Astrocyte (in vitro differentiated cells and primary cell): ENCODE measurements around the gene POLE3. TPM values are rescaled to one million over a fixed set of nuclear protein-coding genes. Genes with fewer than 3 reads are reported as not detected.
"Not testable (repeated sequence)": the region's sequence is repeated elsewhere in the genome, so short reads cannot be mapped to it uniquely, and the experiment has no call there.

Experiments used
- DNase-seq: peaks from one replicate; pipeline ENCODE4 v3.0.0-alpha.2; 2010; ENCODE audit warnings: low read depth
- FAIRE-seq: peaks from 2 replicates; lab custom pipeline; 2011; peaks lifted over from hg19 to GRCh38; lab: Jason Lieb, UNC
- H2AFZ ChIP-seq: 2 replicates; pipeline ENCODE4 v1.6.0; 2012; ENCODE audit warnings: low read depth, low read length, inconsistent platforms
- H3K27ac ChIP-seq: 2 replicates; pipeline ENCODE4 v1.5.1; 2011; ENCODE audit warnings: low read depth, low read length, inconsistent platforms
- H3K27me3 ChIP-seq: 2 replicates; pipeline ENCODE4 v1.6.0; 2011; ENCODE audit warnings: low read length, inconsistent platforms; ENCODE audit not compliant: insufficient read depth
- H3K36me3 ChIP-seq: 2 replicates; pipeline ENCODE4 v1.5.1; 2011; ENCODE audit warnings: low read length, inconsistent platforms; ENCODE audit not compliant: insufficient read depth
- H3K4me1 ChIP-seq: 2 replicates; pipeline ENCODE4 v1.5.1; 2011; ENCODE audit warnings: low read length, inconsistent platforms; ENCODE audit not compliant: insufficient read depth
- H3K4me2 ChIP-seq: 2 replicates; pipeline ENCODE4 v1.6.0; 2012; ENCODE audit warnings: low read length, inconsistent platforms
- H3K4me3 ChIP-seq: 2 replicates; pipeline ENCODE4 v1.5.1; 2011; ENCODE audit warnings: low read depth, mild to moderate bottlenecking, low read length, inconsistent platforms; ENCODE audit not compliant: insufficient read depth
- H3K79me2 ChIP-seq: 2 replicates; pipeline ENCODE4 v1.6.0; 2012; ENCODE audit warnings: mild to moderate bottlenecking, low read length, inconsistent platforms; ENCODE audit not compliant: insufficient read depth
- H3K9ac ChIP-seq: 2 replicates; pipeline ENCODE4 v1.6.0; 2012; ENCODE audit warnings: mild to moderate bottlenecking, low read length, inconsistent platforms
- H3K9me3 ChIP-seq: 2 replicates; pipeline ENCODE4 v1.5.1; 2012; ENCODE audit warnings: low read depth, mild to moderate bottlenecking, low read length, inconsistent platforms; ENCODE audit not compliant: insufficient read depth
- H4K20me1 ChIP-seq: 2 replicates; pipeline ENCODE4 v1.6.0; 2012; ENCODE audit warnings: low read length, inconsistent platforms; ENCODE audit not compliant: insufficient read depth
- H3K27ac Mint-ChIP-seq: one replicate; pipeline ENCODE4 v1.8.0; 2021; ENCODE audit warnings: mild to moderate bottlenecking, mixed read lengths; ENCODE audit not compliant: unreplicated experiment
- H3K27me3 Mint-ChIP-seq: one replicate; pipeline ENCODE4 v1.8.0; 2021; ENCODE audit warnings: low read depth, mixed read lengths; ENCODE audit not compliant: unreplicated experiment
- H3K36me3 Mint-ChIP-seq: one replicate; pipeline ENCODE4 v1.8.0; 2021; ENCODE audit warnings: low read depth, mixed read lengths; ENCODE audit not compliant: unreplicated experiment
- H3K4me1 Mint-ChIP-seq: one replicate; pipeline ENCODE4 v1.8.0; 2021; ENCODE audit warnings: low read depth, mixed read lengths; ENCODE audit not compliant: unreplicated experiment
- H3K4me3 Mint-ChIP-seq: one replicate; pipeline ENCODE4 v1.8.0; 2021; ENCODE audit warnings: mild to moderate bottlenecking, moderate library complexity, mixed read lengths; ENCODE audit not compliant: unreplicated experiment
- H3K9me3 Mint-ChIP-seq: one replicate; pipeline ENCODE4 v1.8.0; 2021; ENCODE audit warnings: mild to moderate bottlenecking, mixed read lengths; ENCODE audit not compliant: unreplicated experiment
- EZH2 ChIP-seq: IDR thresholded peaks from 2 replicates; pipeline ENCODE4 v1.6.1; 2012; ENCODE audit warnings: mild to moderate bottlenecking, low read length, inconsistent platforms; ENCODE audit not compliant: insufficient read depth
- total RNA-seq: library from RNA; stranded (reverse); gene quantifications from 2 replicates; pipeline ENCODE4 v1.2.1, GENCODE V29; 2021
- TF ChIP-seq, protein P1 (sequence below): IDR thresholded peaks from 2 replicates; pipeline ENCODE4 v1.5.1; 2011; ENCODE audit warnings: low read depth, mild to moderate bottlenecking, inconsistent platforms, low read length, moderate library complexity; ENCODE audit not compliant: insufficient read depth

The POLE3 gene
- total RNA-seq, 1 donor from 2014 or later: 36.6 TPM

DNA sequence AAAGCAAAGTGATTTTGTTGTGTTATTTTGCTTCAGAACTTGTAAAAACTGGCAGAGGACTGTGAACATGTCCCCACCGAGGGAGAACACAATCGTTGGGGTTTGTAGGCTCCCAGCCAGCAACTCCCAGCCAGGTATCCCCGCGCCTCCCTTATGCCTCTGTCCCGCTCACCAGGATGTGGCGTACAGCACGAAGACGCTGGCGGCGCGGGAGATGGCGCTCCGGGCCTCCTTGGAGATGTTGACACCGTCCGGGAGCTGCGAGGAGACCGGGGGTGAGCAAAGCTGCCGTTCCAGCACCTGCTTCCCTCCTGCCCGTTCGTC is 630 bp downstream of the POLE3 start:
- no peak for FAIRE-seq

DNA sequence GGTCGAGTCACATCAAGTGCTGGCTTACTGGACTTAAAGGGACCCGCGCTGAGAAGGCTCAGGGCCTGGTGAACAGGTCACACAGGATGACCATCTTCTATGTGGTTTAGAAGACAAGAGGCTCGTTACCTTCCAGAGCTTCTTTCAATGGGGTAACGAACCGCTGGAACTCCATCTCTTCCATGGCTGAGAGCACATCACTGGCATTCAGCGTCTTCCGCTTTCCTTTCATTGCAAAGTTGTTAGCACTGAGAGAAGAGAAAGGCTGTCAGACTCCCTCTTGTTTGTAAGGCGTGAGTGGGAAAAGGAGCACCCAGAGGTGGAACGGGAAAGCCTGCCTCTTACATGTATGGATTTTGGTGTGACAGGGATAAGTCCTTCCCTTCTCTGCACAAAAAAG is 994 bp downstream of the POLE3 start:
- H3K4me2 ChIP-seq: peak overlapping the region; percentile 93
- H3K9ac ChIP-seq: peak overlapping the region; percentile 96
- Mint-ChIP-seq H3K36me3 (peaks cover 2% of the 10 kb centered on the region), H3K27ac (peak overlapping the region; percentile 100), H3K27me3 (no peaks in the 10 kb centered on the region), H3K4me1 (peaks cover 7% of the 10 kb centered on the region), H3K9me3 (no peaks in the 10 kb centered on the region), H3K4me3 (peak overlapping the region; percentile 98)
- H3K36me3 ChIP-seq: peaks cover 9% of the 10 kb centered on the region
- peak overlapping the region; percentile 91 for H2AFZ ChIP-seq
- no peaks in the 10 kb centered on the region for H3K9me3 ChIP-seq
- H4K20me1 ChIP-seq: peaks cover 6% of the 10 kb centered on the region
- H3K4me3 ChIP-seq: peak overlapping the region; percentile 88
- no peak for DNase-seq
- no peaks in the 10 kb centered on the region for H3K27me3 ChIP-seq
- peaks cover 5% of the 10 kb centered on the region for H3K4me1 ChIP-seq
- peaks cover 28% of the 10 kb centered on the region for H3K79me2 ChIP-seq
- TF ChIP-seq EZH2: no peak
- TF ChIP-seq, protein P1, sequence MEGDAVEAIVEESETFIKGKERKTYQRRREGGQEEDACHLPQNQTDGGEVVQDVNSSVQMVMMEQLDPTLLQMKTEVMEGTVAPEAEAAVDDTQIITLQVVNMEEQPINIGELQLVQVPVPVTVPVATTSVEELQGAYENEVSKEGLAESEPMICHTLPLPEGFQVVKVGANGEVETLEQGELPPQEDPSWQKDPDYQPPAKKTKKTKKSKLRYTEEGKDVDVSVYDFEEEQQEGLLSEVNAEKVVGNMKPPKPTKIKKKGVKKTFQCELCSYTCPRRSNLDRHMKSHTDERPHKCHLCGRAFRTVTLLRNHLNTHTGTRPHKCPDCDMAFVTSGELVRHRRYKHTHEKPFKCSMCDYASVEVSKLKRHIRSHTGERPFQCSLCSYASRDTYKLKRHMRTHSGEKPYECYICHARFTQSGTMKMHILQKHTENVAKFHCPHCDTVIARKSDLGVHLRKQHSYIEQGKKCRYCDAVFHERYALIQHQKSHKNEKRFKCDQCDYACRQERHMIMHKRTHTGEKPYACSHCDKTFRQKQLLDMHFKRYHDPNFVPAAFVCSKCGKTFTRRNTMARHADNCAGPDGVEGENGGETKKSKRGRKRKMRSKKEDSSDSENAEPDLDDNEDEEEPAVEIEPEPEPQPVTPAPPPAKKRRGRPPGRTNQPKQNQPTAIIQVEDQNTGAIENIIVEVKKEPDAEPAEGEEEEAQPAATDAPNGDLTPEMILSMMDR: no peak
- peak overlapping the region; percentile 97 for H3K27ac ChIP-seq
- FAIRE-seq: no peak

More for the DNA sequence above, 630 bp downstream of the POLE3 start:
- Mint-ChIP-seq H3K27me3 (no peaks in the 10 kb centered on the region), H3K36me3 (peaks cover 2% of the 10 kb centered on the region), H3K9me3 (no peaks in the 10 kb centered on the region), H3K4me1 (peaks cover 7% of the 10 kb centered on the region), H3K27ac (peak overlapping the region; percentile 100), H3K4me3 (peak overlapping the region; percentile 98)
- Histone ChIP-seq H3K27me3 (no peaks in the 10 kb centered on the region), H3K9me3 (no peaks in the 10 kb centered on the region), H3K79me2 (peaks cover 28% of the 10 kb centered on the region), H3K4me3 (peak overlapping the region; percentile 88), H3K4me1 (peaks cover 5% of the 10 kb centered on the region), H3K27ac (peak overlapping the region; percentile 97), H3K4me2 (peak overlapping the region; percentile 93), H3K9ac (peak overlapping the region; percentile 96), H3K36me3 (peaks cover 9% of the 10 kb centered on the region), H2AFZ (peak overlapping the region; percentile 91), H4K20me1 (peaks cover 6% of the 10 kb centered on the region)
- TF ChIP-seq EZH2: no peak
- TF ChIP-seq, protein P1: no peak
- no peak for DNase-seq

DNA sequence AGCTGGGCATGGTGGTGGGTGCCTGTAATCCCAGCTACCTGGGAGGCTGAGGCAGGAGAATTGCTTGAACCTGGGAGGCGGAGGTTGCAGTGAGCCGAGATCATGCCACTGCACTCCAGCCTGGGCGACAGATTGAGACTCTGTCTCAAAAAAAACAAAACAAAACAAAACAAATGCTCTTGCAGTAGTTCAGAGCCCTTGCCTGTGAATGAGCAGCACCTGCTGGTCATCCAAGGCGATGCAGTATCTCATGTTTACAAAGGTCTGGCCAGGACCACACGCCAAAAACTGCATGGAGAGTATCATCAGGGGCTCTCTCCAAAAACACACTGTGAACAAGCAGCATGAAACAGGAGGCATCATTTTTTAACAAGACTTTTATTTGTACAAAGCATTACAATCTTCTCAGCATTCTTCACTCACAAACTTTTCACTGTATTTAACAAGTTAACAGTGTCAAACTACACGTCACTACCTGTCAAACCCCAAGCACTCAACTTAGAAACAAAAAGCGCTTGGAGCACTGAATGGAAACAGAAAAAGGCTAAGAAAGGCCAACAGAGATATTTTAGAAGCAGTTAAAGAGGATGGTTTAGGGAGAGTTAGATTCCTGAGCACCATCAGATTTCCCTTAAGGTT is 3.5 kb downstream of the POLE3 start:
- TF ChIP-seq, protein P1: peak; percentile 85
- H3K79me2 ChIP-seq: peaks cover 28% of the 10 kb centered on the region
- H4K20me1 ChIP-seq, H3K36me3 ChIP-seq, H3K4me2 ChIP-seq, H3K9me3 ChIP-seq, H3K9me3 Mint-ChIP-seq, H3K27me3 Mint-ChIP-seq, H2AFZ ChIP-seq, H3K27me3 ChIP-seq, H3K4me3 Mint-ChIP-seq, H3K4me3 ChIP-seq, H3K4me1 ChIP-seq, H3K36me3 Mint-ChIP-seq, H3K9ac ChIP-seq, H3K27ac ChIP-seq, H3K4me1 Mint-ChIP-seq, FAIRE-seq: not testable (repeated sequence)
- DNase-seq: peak; percentile 46
- peak overlapping the region; percentile 48 for H3K27ac Mint-ChIP-seq

DNA sequence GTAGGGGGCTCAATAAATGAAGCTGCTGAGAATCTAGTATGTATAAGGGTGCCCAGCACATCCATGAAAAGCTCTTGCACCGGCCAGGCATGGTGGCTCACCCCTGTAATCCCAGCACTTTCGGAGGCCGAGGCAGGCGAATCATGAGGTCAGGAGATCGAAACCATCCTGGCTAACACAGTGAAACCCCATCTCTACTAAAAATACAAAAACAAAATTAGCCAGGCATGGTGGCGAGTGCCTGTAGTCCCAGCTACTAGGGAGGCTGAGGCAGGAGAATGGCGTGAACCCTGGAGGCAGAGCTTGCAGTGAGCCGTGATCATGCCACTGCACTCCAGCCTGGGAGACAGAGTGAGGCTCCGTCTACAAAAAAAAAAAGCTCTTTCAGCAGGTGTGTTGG is 4.1 kb downstream of the POLE3 start:
- H3K9me3 Mint-ChIP-seq, DNase-seq, H2AFZ ChIP-seq, H3K27me3 ChIP-seq, H3K4me3 Mint-ChIP-seq, H3K36me3 Mint-ChIP-seq, FAIRE-seq, H3K9me3 ChIP-seq, H3K27ac Mint-ChIP-seq, H3K4me1 ChIP-seq, H3K9ac ChIP-seq, H3K4me3 ChIP-seq, H3K27me3 Mint-ChIP-seq, H3K36me3 ChIP-seq, H4K20me1 ChIP-seq, H3K27ac ChIP-seq, H3K4me1 Mint-ChIP-seq, H3K4me2 ChIP-seq: not testable (repeated sequence)
- peaks cover 28% of the 10 kb centered on the region for H3K79me2 ChIP-seq
